NCI-H2081 (cell line): Measurements from ENCODE around the gene TUBA3E.
"Not testable (repeated sequence)": the region's sequence is repeated elsewhere in the genome, so short reads cannot be mapped to it uniquely, and the experiment has no call there.

Source experiments
- DNase-seq, 2 experiments: peaks; one replicate each; lab custom pipeline; 2025; lab: John Stamatoyannopoulos, UW

The TUBA3E gene

GRCh38 chr2:130191319-130191718 lies 6.9 kb downstream of the TUBA3E start:
- not testable (repeated sequence) for DNase-seq

- no peak for DNase-seq
Observed at GRCh38 chr2:130190237-130190636, 8.0 kb downstream of the TUBA3E start.

GRCh38 chr2:130188958-130189357 lies 9.3 kb downstream of the TUBA3E start:
- DNase-seq = not testable (repeated sequence)

GRCh38 chr2:130187859-130188792 lies 10.1 kb downstream of the TUBA3E start:
- not testable (repeated sequence) for DNase-seq

- no peak for DNase-seq
Observed at GRCh38 chr2:130187268-130187667, 11.0 kb downstream of the TUBA3E start.

- DNase-seq = no peak
Observed at GRCh38 chr2:130186391-130186790, 11.8 kb downstream of the TUBA3E start.

GRCh38 chr2:130185896-130186295 lies 12.3 kb downstream of the TUBA3E start:
- no peak for DNase-seq

- no peak for DNase-seq
Observed at GRCh38 chr2:130185436-130185835, 12.8 kb downstream of the TUBA3E start.

GRCh38 chr2:130183512-130184373 lies 14.5 kb downstream of the TUBA3E start:
- no peak for DNase-seq

GRCh38 chr2:130182826-130183511 lies 15.3 kb downstream of the TUBA3E start:
- DNase-seq = not testable (repeated sequence)

GRCh38 chr2:130181880-130182682 lies 16.2 kb downstream of the TUBA3E start, which contains the start of gene MZT2B:
Gene MZT2B (plus strand): TSS chr2:130182262. CDS start chr2:130182283, 21 bp downstream.
- DNase-seq = peak; percentile 87

- DNase-seq = peak; percentile 94 to 96
Observed at GRCh38 chr2:130181325-130181879, 16.8 kb downstream of the TUBA3E start, which contains the start of gene SMPD4. Gene SMPD4 (minus strand): TSS chr2:130181602. CDS start chr2:130176592, 5,010 bp downstream.

- not testable (repeated sequence) for DNase-seq
Observed at GRCh38 chr2:130180404-130181324, 17.6 kb downstream of the TUBA3E start.

- not testable (repeated sequence) for DNase-seq
Observed at GRCh38 chr2:130174866-130175265, 23.4 kb downstream of the TUBA3E start.

- DNase-seq = no peak
Observed at GRCh38 chr2:130169896-130170295, 28.3 kb downstream of the TUBA3E start.

GRCh38 chr2:130169163-130169562 lies 29.1 kb downstream of the TUBA3E start:
- DNase-seq = not testable (repeated sequence)

GRCh38 chr2:130166611-130167010 lies 31.6 kb downstream of the TUBA3E start:
- not testable (repeated sequence) for DNase-seq

- no peak for DNase-seq
Observed at GRCh38 chr2:130165293-130166016, 32.8 kb downstream of the TUBA3E start.

- DNase-seq = no peak
Observed at GRCh38 chr2:130162968-130163367, 35.3 kb downstream of the TUBA3E start.
